AG04449 (cell line): Measurements from ENCODE around the gene C17orf100.

ENCODE experiments used
- CTCF ChIA-PET: fragments of 350-600 bp; formaldehyde crosslinking; extraction: SDS; loops from one replicate; lab custom pipeline; 2021; ENCODE audit warnings: antibody characterized with exemption; lab: Yijun Ruan, JAX
- POLR2A ChIA-PET: fragments of 400-600, 350-600 bp; formaldehyde crosslinking; extraction: SDS; loops from one replicate; lab custom pipeline; 2020; ENCODE audit warnings: antibody characterized with exemption, inconsistent platforms; lab: Yijun Ruan, JAX
- DNase-seq: peaks from one replicate; pipeline ENCODE4 v3.0.0-alpha.2; 2010; ENCODE audit warnings: low read depth, low spot score
- H3K4me3 ChIP-seq: 2 replicates; pipeline ENCODE4 v1.5.1; 2011; ENCODE audit warnings: low read depth, mild to moderate bottlenecking, control low read depth, low read length
- TF ChIP-seq, protein P1 (sequence below): IDR thresholded peaks from one replicate; pipeline ENCODE4 v1.5.1; 2011; ENCODE audit warnings: mild to moderate bottlenecking, moderate library complexity, low read length, control low read depth, inconsistent platforms; ENCODE audit not compliant: insufficient read depth; ENCODE audit errors: missing control alignments

Gene C17orf100

DNA sequence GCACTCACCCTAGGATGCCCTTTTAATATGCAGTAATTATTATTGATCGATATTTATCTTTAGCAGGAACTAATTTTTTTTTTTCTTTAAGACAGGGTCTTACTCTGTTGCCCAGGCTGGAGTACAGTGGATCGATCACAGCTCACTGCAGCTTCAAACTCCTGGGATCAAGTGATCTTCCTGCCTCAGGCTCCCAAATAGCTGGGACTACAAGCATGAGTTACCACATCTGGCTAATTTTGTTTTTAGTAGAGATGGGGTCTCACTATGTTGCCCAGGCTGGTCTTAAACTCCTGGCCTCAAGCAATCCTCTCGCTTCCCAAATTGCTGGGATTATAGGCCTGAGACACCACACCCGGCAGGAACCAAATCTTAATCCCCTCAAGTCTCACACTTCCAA lies 40.3 kb upstream of the C17orf100 start:
- CTCF ChIA-PET, result interaction anchor here (1.5 kb wide), 1 partner anchor 138 kb away, joined by 6 read pairs; no protein-coding TSS in a partner anchor
- no peak for DNase-seq
- no peak overlapping the region for H3K4me3 ChIP-seq
- POLR2A ChIA-PET, result no interaction called here
- TF ChIP-seq, protein P1, sequence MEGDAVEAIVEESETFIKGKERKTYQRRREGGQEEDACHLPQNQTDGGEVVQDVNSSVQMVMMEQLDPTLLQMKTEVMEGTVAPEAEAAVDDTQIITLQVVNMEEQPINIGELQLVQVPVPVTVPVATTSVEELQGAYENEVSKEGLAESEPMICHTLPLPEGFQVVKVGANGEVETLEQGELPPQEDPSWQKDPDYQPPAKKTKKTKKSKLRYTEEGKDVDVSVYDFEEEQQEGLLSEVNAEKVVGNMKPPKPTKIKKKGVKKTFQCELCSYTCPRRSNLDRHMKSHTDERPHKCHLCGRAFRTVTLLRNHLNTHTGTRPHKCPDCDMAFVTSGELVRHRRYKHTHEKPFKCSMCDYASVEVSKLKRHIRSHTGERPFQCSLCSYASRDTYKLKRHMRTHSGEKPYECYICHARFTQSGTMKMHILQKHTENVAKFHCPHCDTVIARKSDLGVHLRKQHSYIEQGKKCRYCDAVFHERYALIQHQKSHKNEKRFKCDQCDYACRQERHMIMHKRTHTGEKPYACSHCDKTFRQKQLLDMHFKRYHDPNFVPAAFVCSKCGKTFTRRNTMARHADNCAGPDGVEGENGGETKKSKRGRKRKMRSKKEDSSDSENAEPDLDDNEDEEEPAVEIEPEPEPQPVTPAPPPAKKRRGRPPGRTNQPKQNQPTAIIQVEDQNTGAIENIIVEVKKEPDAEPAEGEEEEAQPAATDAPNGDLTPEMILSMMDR, result no peak

DNA sequence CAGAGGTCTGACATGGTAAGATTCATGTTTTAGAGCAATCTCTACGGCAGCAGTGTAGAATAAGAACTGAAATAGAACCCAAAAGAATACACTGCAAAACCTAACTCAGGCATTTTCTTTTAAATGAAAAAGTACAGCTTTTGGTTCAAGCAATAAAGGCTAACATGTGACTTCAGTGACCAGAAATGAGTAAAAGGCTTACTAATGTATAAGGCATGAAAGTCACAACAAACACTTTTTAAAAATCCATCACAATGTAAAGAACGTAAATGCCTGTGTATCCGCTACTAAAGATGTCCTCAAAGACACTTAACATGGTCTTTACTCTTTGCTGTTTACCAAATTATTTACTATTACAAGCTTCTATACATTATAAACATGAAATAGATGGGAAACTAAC lies 27.6 kb upstream of the C17orf100 start:
- H3K4me3 ChIP-seq, result no peak overlapping the region
- CTCF ChIA-PET, result interaction anchor here (1.8 kb wide), 1 partner anchor 152 kb away, joined by 6 read pairs; no protein-coding TSS in a partner anchor
- TF ChIP-seq, protein P1, result no peak
- no peak for DNase-seq
- POLR2A ChIA-PET, result interaction anchor here (0.7 kb wide), 1 partner anchor 17 kb away, joined by 3 read pairs; the partner anchor contains the start of genes KIAA0753 and TXNDC17

DNA sequence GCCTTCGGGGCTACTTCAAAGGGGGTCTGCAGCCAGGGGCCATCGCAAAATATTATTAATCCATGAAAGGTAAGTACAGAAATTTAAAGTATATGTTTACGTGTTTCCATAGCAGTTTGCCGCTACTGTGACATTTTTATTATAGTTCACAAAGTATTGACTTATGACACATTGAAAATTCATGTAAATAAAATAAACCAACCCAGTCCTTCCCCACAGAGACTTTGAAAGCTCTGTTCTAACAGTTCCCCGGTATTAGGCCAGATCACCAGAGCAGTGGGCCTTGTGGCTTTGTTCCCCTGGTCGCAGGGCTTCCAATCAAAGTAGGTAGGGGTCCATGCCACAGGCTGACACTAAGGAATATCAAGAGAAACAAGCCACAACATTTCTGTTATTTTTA lies 24.9 kb upstream of the C17orf100 start:
- ChIA-PET POLR2A (no interaction called here), CTCF (no interaction called here)
- TF ChIP-seq, protein P1, result no peak
- no peak for DNase-seq
- H3K4me3 ChIP-seq, result no peak overlapping the region

DNA sequence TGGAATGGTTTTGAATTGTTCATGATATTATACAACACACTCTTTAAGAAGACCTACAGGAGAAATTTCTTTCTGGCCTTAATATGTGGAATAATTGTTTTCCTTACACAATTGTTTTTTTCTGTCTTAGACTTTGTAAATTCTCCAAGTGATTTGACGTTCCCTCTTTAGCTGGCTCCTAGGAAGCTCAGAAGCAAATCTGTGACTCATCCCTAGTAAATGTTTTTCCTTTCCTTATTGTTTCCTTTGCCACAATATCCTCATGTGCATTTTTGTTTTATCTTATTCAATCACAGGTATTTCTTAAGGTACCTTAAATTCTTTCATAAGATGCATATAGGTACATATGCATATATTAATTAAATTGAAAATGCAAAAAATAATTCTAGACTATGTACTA lies 24.5 kb upstream of the C17orf100 start:
- H3K4me3 ChIP-seq, result no peak overlapping the region
- TF ChIP-seq, protein P1, result no peak
- ChIA-PET CTCF (interaction anchor here (1.4 kb wide), 1 partner anchor 29 kb away, joined by 3 read pairs; no protein-coding TSS in a partner anchor), POLR2A (interaction anchor here (0.6 kb wide), 1 partner anchor 9 kb away, joined by 3 read pairs; no protein-coding TSS in a partner anchor)
- DNase-seq, result no peak

DNA sequence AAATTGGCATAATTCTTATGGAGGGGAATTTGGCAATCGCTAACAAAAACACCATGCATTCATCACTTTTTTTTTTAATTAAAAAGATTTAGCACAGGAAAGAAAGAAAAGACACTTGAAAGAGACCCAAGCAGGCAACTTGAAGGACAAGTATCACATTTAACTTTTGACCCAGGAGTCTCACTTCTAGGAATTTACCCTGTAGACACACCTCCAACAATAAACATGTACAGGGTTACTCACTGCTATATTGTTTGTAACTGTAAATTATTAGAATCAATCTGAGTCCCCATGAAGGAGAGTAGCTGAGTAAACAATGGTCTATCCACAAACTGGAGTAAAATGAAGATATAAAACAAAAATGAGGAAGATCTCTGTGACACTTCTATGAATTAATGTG lies 21.2 kb upstream of the C17orf100 start:
- ChIA-PET POLR2A (no interaction called here), CTCF (no interaction called here)
- TF ChIP-seq, protein P1, result no peak
- H3K4me3 ChIP-seq, result no peak overlapping the region
- no peak for DNase-seq

DNA sequence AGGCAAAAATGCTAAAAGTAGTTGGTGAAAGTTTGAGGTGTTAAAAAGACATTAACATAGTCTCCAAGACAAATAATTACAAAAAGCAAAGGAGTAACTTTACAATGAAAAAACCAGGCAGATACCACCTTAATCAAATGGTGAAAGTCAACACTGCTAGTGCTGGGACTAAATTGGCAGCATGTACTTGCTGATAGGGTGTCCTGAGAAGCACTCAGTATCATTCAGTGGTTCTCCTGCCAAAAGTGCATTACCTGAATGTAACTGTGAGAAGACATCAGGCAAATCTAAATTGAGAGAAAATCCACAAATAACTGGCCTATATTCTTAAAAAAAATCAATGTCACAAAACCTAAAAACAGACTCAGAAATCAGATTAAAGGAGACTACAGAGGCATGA lies 19.0 kb upstream of the C17orf100 start:
- CTCF ChIA-PET, result no interaction called here
- no peak for DNase-seq

More for the DNA sequence above, 19.0 kb upstream of the C17orf100 start:
- TF ChIP-seq, protein P1, result no peak
- H3K4me3 ChIP-seq, result no peak overlapping the region
- POLR2A ChIA-PET, result no interaction called here
